H1 (cell line): ENCODE data around the gene UBQLN1. TPM values are rescaled to one million over a fixed set of nuclear protein-coding genes. Genes with fewer than 3 reads are reported as not detected.

ENCODE experiments used
- CTCF ChIA-PET: fragments of 300-600 bp; sonication (Branson Sonifier 250); formaldehyde crosslinking; loops from one replicate; lab custom pipeline; 2021; ENCODE audit not compliant: partially characterized antibody; lab: Charles Lee
- POLR2A ChIA-PET: fragments of 300-600 bp; sonication (Branson Sonifier 250); formaldehyde crosslinking; loops from one replicate; lab custom pipeline; 2021; ENCODE audit warnings: inconsistent platforms; ENCODE audit not compliant: partially characterized antibody; lab: Charles Lee
- DNase-seq, 2 experiments: peaks; one replicate each; pipeline versions ENCODE4 v3.0.0 to v3.0.0-alpha.2; 2010 to 2022; ENCODE audit warnings: low spot score in 2 of 2, low read depth in 1 of 2, mixed read lengths in 1 of 2
- FAIRE-seq: peaks from 2 replicates; lab custom pipeline; 2011; peaks lifted over from hg19 to GRCh38; lab: Jason Lieb, UNC
- H2AFZ ChIP-seq: 2 replicates; pipeline ENCODE4 v1.8.1; 2012; ENCODE audit warnings: low read length, inconsistent platforms
- H2AK5ac ChIP-seq: 2 replicates; pipeline ENCODE4 v1.6.1; 2013; ENCODE audit warnings: low read depth, low read length
- H2BK120ac ChIP-seq: replicated peaks from 2 replicates; pipeline ENCODE3; 2013; ENCODE audit warnings: low read depth, low read length, inconsistent platforms
- H2BK12ac ChIP-seq: 2 replicates; pipeline ENCODE4 v1.6.1; 2013; ENCODE audit warnings: low read depth, low read length
- H2BK15ac ChIP-seq: 2 replicates; pipeline ENCODE4 v1.6.1; 2013; ENCODE audit warnings: low read length
- H2BK20ac ChIP-seq: 2 replicates; pipeline ENCODE4 v1.6.1; 2013; ENCODE audit warnings: low read length
- H2BK5ac ChIP-seq: 2 replicates; pipeline ENCODE4 v1.6.1; 2013; ENCODE audit warnings: low read depth, low read length
- H3K14ac ChIP-seq: 2 replicates; pipeline ENCODE4 v1.6.1; 2013; ENCODE audit warnings: inconsistent platforms; ENCODE audit not compliant: insufficient read length
- H3K18ac ChIP-seq: 2 replicates; pipeline ENCODE4 v1.6.1; 2013; ENCODE audit warnings: low read length; ENCODE audit errors: extremely low read depth
- H3K23ac ChIP-seq: 2 replicates; pipeline ENCODE4 v1.6.1; 2013; ENCODE audit warnings: inconsistent platforms; ENCODE audit not compliant: insufficient read length
- H3K23me2 ChIP-seq: 2 replicates; pipeline ENCODE4 v1.6.1; 2013; ENCODE audit warnings: low read depth, low read length
- H3K27ac ChIP-seq: 2 replicates; pipeline ENCODE4 v1.6.1; 2011; ENCODE audit warnings: low read depth, low read length, inconsistent platforms
- H3K27me3 ChIP-seq, 4 experiments: replicated peaks in 1 of 4; 1 replicate in 1 of 4; 2 replicates in 3 of 4; pipeline versions ENCODE4 v1.6.1 to v1.8.1; 2011 to 2013; ENCODE audit warnings: low read length in 3 of 4, mild to moderate bottlenecking in 3 of 4, inconsistent platforms in 2 of 4, mixed read lengths in 2 of 4, moderate library complexity in 1 of 4; ENCODE audit not compliant: control insufficient read depth in 3 of 4, insufficient read depth in 3 of 4; ENCODE audit errors: extremely low read depth in 1 of 4
- H3K36me3 ChIP-seq, 4 experiments: 2 replicates each; pipeline versions ENCODE4 v1.6.1 to v1.8.1; 2011 to 2013; ENCODE audit warnings: mild to moderate bottlenecking in 4 of 4, low read length in 3 of 4, moderate library complexity in 2 of 4, control low read depth in 1 of 4, inconsistent platforms in 1 of 4; ENCODE audit not compliant: insufficient read depth in 4 of 4, control insufficient read depth in 2 of 4
- H3K4ac ChIP-seq: replicated peaks from 2 replicates; pipeline ENCODE3; 2013; ENCODE audit warnings: low read length, low read depth, mixed read lengths, inconsistent platforms; ENCODE audit not compliant: insufficient read length
- H3K4me1 ChIP-seq, 4 experiments: replicated peaks in 1 of 4; 1 replicate in 1 of 4; 2 replicates in 3 of 4; pipeline versions ENCODE4 v1.6.1 to v1.8.1; 2011 to 2013; ENCODE audit warnings: low read length in 3 of 4, inconsistent platforms in 2 of 4, mixed read lengths in 1 of 4; ENCODE audit not compliant: insufficient read depth in 4 of 4, control insufficient read depth in 3 of 4
- H3K4me2 ChIP-seq, 2 experiments: 2 replicates each; pipeline versions ENCODE4 v1.6.1 to v1.8.1; 2011 to 2013; ENCODE audit warnings: low read depth in 2 of 2, low read length in 2 of 2, control low read depth in 1 of 2, inconsistent platforms in 1 of 2, mild to moderate bottlenecking in 1 of 2; ENCODE audit not compliant: insufficient read depth in 1 of 2
- H3K4me3 ChIP-seq, 4 experiments: fragments of 200-600, 300-600 bp in 1 of 4; sonication (generic), shearing (Covaris generic), sonication (Bioruptor Twin) in 1 of 4; 2 replicates each; pipeline versions ENCODE4 v1.5.1 to v1.8.1; 2011 to 2016; ENCODE audit warnings: low read length in 4 of 4, low read depth in 3 of 4, control low read depth in 2 of 4, inconsistent platforms in 2 of 4, mild to moderate bottlenecking in 2 of 4, mixed read lengths in 1 of 4, moderate library complexity in 1 of 4; ENCODE audit not compliant: insufficient read depth in 2 of 4; ENCODE audit errors: extremely low read depth in 1 of 4
- H3K56ac ChIP-seq: replicated peaks from 2 replicates; pipeline ENCODE3; 2013; ENCODE audit warnings: low read depth, mild to moderate bottlenecking, mixed read lengths, low read length, inconsistent platforms; ENCODE audit not compliant: insufficient read length
- H3K79me1 ChIP-seq: 2 replicates; pipeline ENCODE4 v1.6.1; 2013; ENCODE audit warnings: low read depth, low read length, control low read depth
- H3K79me2 ChIP-seq, 2 experiments: 2 replicates each; pipeline versions ENCODE4 v1.6.1 to v1.8.1; 2012 to 2013; ENCODE audit warnings: low read length in 2 of 2, mild to moderate bottlenecking in 2 of 2, inconsistent platforms in 1 of 2; ENCODE audit not compliant: insufficient read depth in 2 of 2, control insufficient read depth in 1 of 2
- H3K9ac ChIP-seq, 4 experiments: replicated peaks in 1 of 4; 1 replicate in 1 of 4; 2 replicates in 3 of 4; pipeline versions ENCODE4 v1.6.1 to v1.8.1; 2011 to 2013; ENCODE audit warnings: low read depth in 3 of 4, low read length in 3 of 4, control low read depth in 2 of 4, mild to moderate bottlenecking in 2 of 4, moderate library complexity in 2 of 4, inconsistent platforms in 1 of 4; ENCODE audit errors: extremely low read depth in 1 of 4
- H3K9me3 ChIP-seq, 2 experiments: 2 replicates each; pipeline versions ENCODE4 v1.6.1 to v1.8.1; 2012 to 2013; ENCODE audit warnings: mild to moderate bottlenecking in 2 of 2, moderate library complexity in 2 of 2, control low read depth in 1 of 2, inconsistent platforms in 1 of 2, low read depth in 1 of 2, low read length in 1 of 2, mixed read lengths in 1 of 2; ENCODE audit not compliant: insufficient read depth in 2 of 2
- H4K20me1 ChIP-seq, 2 experiments: replicated peaks in 1 of 2; 2 replicates each; pipeline versions ENCODE3 to v1.8.1; 2011 to 2013; ENCODE audit warnings: inconsistent platforms in 2 of 2, low read length in 2 of 2, mild to moderate bottlenecking in 1 of 2; ENCODE audit not compliant: insufficient read depth in 2 of 2, control insufficient read depth in 1 of 2
- H4K5ac ChIP-seq: 2 replicates; pipeline ENCODE4 v1.6.1; 2013; ENCODE audit warnings: low read length, low read depth, mixed read lengths, inconsistent platforms; ENCODE audit not compliant: insufficient read length
- H4K8ac ChIP-seq: 2 replicates; pipeline ENCODE4 v1.8.0; 2013; ENCODE audit warnings: mild to moderate bottlenecking, moderate library complexity, low read length, inconsistent platforms; ENCODE audit not compliant: insufficient read depth; ENCODE audit errors: extremely low read depth
- H4K91ac ChIP-seq: replicated peaks from 2 replicates; pipeline ENCODE3; 2013; ENCODE audit warnings: low read length, mixed read lengths, inconsistent platforms; ENCODE audit not compliant: insufficient read length
- E2F6 ChIP-seq: IDR thresholded peaks from 2 replicates; pipeline ENCODE4 v1.6.1; 2012; ENCODE audit warnings: inconsistent platforms
- polyA plus RNA-seq, 7 experiments: library from polyadenylated mRNA; depleted of rRNA in 3 of 7; stranded (reverse) in 5 of 7; unstranded in 2 of 7; fragments of >200 nt in 5 of 7; fragments of 200-250 nt in 2 of 7; gene quantifications; 1 replicate in 5 of 7; 2 replicates in 1 of 7; 4 replicates in 1 of 7; pipeline versions ENCODE4 v1.2.1 to v1.2.3, GENCODE V29; 2011 to 2013; ENCODE audit warnings: missing spikeins in 2 of 7, mixed read lengths in 2 of 7
- total RNA-seq: library from RNA; stranded (reverse); fragmentation: NEBNext Ultra II Directional; extraction: Animal tissue kit (Norgen Biotek cat#: 25700); gene quantifications from 2 replicates; pipeline ENCODE4 v1.2.1, GENCODE V29; 2021

UBQLN1 gene
- total and polyA plus RNA-seq, 2 of the 8 experiments (the other 6 are each of a cell fraction or from before 2014, with no cell fraction given), result 62.4 to 105 TPM

GRCh38 chr9:83724436-83724835 is 16.7 kb upstream of the UBQLN1 start:
- no peak overlapping the region for H2BK120ac ChIP-seq
- no peak overlapping the region for H2BK12ac ChIP-seq
- H3K36me3 ChIP-seq, result no peaks in the 10 kb centered on the region
- H3K9ac ChIP-seq, result no peak overlapping the region
- H3K23ac ChIP-seq, result no peak overlapping the region
- H3K4me2 ChIP-seq, result no peak overlapping the region
- no peak overlapping the region for H4K91ac ChIP-seq
- H3K14ac ChIP-seq, result no peak overlapping the region
- H3K79me1 ChIP-seq, result no peaks in the 10 kb centered on the region
- H3K79me2 ChIP-seq, result no peaks in the 10 kb centered on the region
- no peak overlapping the region for H3K18ac ChIP-seq
- H3K27ac ChIP-seq, result no peak overlapping the region
- no peak overlapping the region for H2BK5ac ChIP-seq
- no peak overlapping the region for H2BK20ac ChIP-seq
- TF ChIP-seq E2F6, result no peak
- TF ChIP-seq, all 59 proteins: peak for 0
- Histone ChIP-seq H2AK5ac (no peak overlapping the region), H3K9me3 (peaks cover 0 to 4% of the 10 kb centered on the region in 2 experiments; a peak in 1 of 4 replicates), H4K8ac (no peak overlapping the region), H4K5ac (no peak overlapping the region), H2BK15ac (no peak overlapping the region), H3K4ac (no peak overlapping the region), H2AFZ (no peak overlapping the region), H3K4me1 (no peaks in the 10 kb centered on the region), H4K20me1 (no peaks in the 10 kb centered on the region), H3K27me3 (no peaks in the 10 kb centered on the region), H3K23me2 (no peaks in the 10 kb centered on the region), H3K56ac (no peak overlapping the region), H3K4me3 (no peak overlapping the region)
- no peak for DNase-seq
- CTCF ChIA-PET, result interaction anchor here (0.6 to 0.9 kb wide), 2 partner anchors 512 to 1404 kb away, joined by 3 to 4 read pairs; no protein-coding TSS in a partner anchor
- FAIRE-seq, result no peak
- POLR2A ChIA-PET, result no interaction called here
